ENCODE measurements around the gene WNT7B. TPM values are rescaled to one million over a fixed set of nuclear protein-coding genes. Genes with fewer than 3 reads are reported as not detected.

Gene WNT7B
- total and polyA plus RNA-seq, 2 of the 8 experiments (the other 6 are each of a cell fraction or from before 2014, with no cell fraction given), result 0.14 to 0.24 TPM

Other genes with a start within 250 kb of the WNT7B start
- gene PPARA, start 173.4 kb upstream of the WNT7B start, total RNA-seq (2021; fragmentation: NEBNext Ultra II Directional; extraction: Animal tissue kit (Norgen Biotek cat#: 25700)), result 8.2 and 10.0 TPM in 2 replicates
- 3.1 and 3.3 TPM in 2 replicates for gene PPARA, start 173.4 kb upstream of the WNT7B start, polyA plus RNA-seq (2011; rRNA removed)